ENCODE results near the gene GKN1. TPM values are rescaled to one million over a fixed set of nuclear protein-coding genes. Genes with fewer than 3 reads are reported as not detected.

GKN1 gene
- total RNA-seq, 2 donors from 2014 or later = not detected

- Histone ChIP-seq H3K4me3 (no peak overlapping the region), H3K36me3 (replicated peaks in 1 of 2; ENCODE audit: insufficient read depth in 1 of 2, low read depth in 2 of 2) (no peaks in the 10 kb centered on the region), H3K9me3 (no peaks in the 10 kb centered on the region), H3K4me1 (peaks cover 5% of the 10 kb centered on the region), H3K27ac (no peak overlapping the region), H3K27me3 (no peaks in the 10 kb centered on the region)
- no peak for DNase-seq
- intact Hi-C loops (cut with DNase I) = no loop called here
- TF ChIP-seq, protein P1, sequence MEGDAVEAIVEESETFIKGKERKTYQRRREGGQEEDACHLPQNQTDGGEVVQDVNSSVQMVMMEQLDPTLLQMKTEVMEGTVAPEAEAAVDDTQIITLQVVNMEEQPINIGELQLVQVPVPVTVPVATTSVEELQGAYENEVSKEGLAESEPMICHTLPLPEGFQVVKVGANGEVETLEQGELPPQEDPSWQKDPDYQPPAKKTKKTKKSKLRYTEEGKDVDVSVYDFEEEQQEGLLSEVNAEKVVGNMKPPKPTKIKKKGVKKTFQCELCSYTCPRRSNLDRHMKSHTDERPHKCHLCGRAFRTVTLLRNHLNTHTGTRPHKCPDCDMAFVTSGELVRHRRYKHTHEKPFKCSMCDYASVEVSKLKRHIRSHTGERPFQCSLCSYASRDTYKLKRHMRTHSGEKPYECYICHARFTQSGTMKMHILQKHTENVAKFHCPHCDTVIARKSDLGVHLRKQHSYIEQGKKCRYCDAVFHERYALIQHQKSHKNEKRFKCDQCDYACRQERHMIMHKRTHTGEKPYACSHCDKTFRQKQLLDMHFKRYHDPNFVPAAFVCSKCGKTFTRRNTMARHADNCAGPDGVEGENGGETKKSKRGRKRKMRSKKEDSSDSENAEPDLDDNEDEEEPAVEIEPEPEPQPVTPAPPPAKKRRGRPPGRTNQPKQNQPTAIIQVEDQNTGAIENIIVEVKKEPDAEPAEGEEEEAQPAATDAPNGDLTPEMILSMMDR (IDR thresholded peaks at IDR 0.05) = no peak
- no peak for ATAC-seq
Observed at GRCh38 chr2:68942827-68943226, 31.6 kb upstream of the GKN1 start.

GRCh38 chr2:68943581-68944568, 30.6 kb upstream of the GKN1 start:
- Histone ChIP-seq H3K27ac (no peak overlapping the region), H3K27me3 (no peaks in the 10 kb centered on the region), H3K4me1 (peaks cover 5% of the 10 kb centered on the region), H3K9me3 (no peaks in the 10 kb centered on the region), H3K36me3 (replicated peaks in 1 of 2; ENCODE audit: insufficient read depth in 1 of 2, low read depth in 2 of 2) (no peaks in the 10 kb centered on the region), H3K4me3 (no peak overlapping the region)
- peak; percentile 72 for ATAC-seq
- 32 to 38% methylated on average over 16 to 27 of the region's 27 CpGs for WGBS, 2 donors
- peak; percentile 59 to 63 (median 62) for DNase-seq
- TF ChIP-seq POLR2A (IDR thresholded peaks at IDR 0.05) = no peak
- TF ChIP-seq, protein P1 (IDR thresholded peaks at IDR 0.05) = peak; percentile 75 to 85 (median 81)
- intact Hi-C loops (cut with DNase I) = no loop called here

DNA sequence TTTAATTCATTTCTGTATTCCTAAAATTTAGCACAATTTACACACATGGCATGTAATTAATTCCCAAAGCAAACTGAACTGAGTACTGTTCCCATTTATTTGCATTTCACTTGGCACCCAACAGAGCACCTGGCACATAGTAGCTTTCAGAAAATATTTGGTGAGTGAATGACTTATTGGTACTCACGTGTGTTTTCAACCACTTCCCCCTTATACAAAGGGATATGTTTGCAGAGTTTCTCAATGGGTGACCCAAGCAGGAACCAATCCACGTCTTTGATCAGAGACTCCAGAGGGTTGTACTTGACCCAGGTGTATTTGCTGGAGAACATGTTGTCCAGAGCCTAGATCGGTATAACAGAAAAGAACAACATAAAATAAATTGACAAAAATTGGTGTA, 28.3 kb upstream of the GKN1 start:
- intact Hi-C loops (cut with DNase I) = no loop called here
- Histone ChIP-seq H3K4me3 (no peak overlapping the region), H3K36me3 (replicated peaks in 1 of 2; ENCODE audit: insufficient read depth in 1 of 2, low read depth in 2 of 2) (no peaks in the 10 kb centered on the region), H3K27ac (no peak overlapping the region), H3K9me3 (no peaks in the 10 kb centered on the region), H3K27me3 (no peaks in the 10 kb centered on the region), H3K4me1 (peaks cover 5% of the 10 kb centered on the region)
- DNase-seq (peak in 1 of 4 donors; percentile 10), ATAC-seq (peak; percentile 21)
- WGBS, 2 donors = 25 to 38% methylated on average over 3 of the region's 3 CpGs
- TF ChIP-seq, protein P1 (IDR thresholded peaks at IDR 0.05) = no peak
- no peak for TF ChIP-seq POLR2A (IDR thresholded peaks at IDR 0.05)

DNA sequence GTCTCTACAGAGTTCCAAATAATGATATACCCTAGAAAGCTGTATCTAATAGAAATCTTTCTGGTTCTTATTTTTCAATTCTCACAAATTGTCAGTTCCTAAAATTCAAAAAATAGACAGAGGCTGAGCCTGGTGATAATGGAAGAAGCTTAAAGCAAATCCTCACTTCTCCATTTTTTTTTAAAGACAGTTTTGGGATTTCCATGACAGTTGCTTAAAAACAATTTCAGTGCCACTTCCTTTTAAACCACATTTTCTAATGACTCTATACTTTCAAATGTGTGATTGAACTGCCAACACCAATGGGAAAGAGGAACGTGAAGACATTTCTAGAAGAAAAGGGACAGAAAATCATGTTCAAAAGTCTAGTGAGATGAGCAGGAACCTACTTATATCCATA, 25.7 kb upstream of the GKN1 start:
- 55 to 60% methylated on average over 1 of the region's 1 CpG for WGBS, 2 donors
- TF ChIP-seq POLR2A (IDR thresholded peaks at IDR 0.05) = no peak
- TF ChIP-seq, protein P1 (IDR thresholded peaks at IDR 0.05) = no peak
- intact Hi-C loops (cut with DNase I) = no loop called here
- Histone ChIP-seq H3K36me3 (replicated peaks in 1 of 2; ENCODE audit: insufficient read depth in 1 of 2, low read depth in 2 of 2) (no peaks in the 10 kb centered on the region), H3K4me3 (no peak overlapping the region), H3K27me3 (no peaks in the 10 kb centered on the region), H3K9me3 (no peaks in the 10 kb centered on the region), H3K27ac (no peak overlapping the region), H3K4me1 (peaks cover 1% of the 10 kb centered on the region)
- DNase-seq (no peak), ATAC-seq (no peak)

Measured in body of pancreas (tissue), 4 donors.